ENCODE data around the gene OR5AC2. TPM values are rescaled to one million over a fixed set of nuclear protein-coding genes. Genes with fewer than 3 reads are reported as not detected.

Gene OR5AC2
- total RNA-seq, 2 experiments from 2014 or later, result not detected

DNA sequence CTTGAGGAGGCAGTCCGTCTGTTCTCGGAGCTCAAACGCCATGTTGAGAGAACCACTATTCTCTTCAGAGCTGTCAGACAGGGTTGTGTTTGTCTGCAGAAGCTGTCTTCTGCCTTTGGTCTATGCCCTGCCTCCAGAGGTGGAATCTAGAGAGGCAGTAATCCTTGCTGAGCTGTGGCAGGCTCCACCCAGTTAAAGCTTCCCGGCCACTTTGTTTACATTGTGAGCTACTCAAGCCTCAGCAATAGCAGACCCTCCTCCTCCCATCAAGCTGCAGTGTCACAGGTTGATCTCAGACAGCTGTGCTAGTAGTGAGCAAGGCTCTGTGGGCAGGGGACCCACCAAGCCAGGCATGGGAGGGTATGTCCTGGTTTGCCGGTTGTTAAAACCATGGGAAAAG is 8.9 kb downstream of the OR5AC2 start:
- H3K4me1 Mint-ChIP-seq, result no peaks in the 10 kb centered on the region

DNA sequence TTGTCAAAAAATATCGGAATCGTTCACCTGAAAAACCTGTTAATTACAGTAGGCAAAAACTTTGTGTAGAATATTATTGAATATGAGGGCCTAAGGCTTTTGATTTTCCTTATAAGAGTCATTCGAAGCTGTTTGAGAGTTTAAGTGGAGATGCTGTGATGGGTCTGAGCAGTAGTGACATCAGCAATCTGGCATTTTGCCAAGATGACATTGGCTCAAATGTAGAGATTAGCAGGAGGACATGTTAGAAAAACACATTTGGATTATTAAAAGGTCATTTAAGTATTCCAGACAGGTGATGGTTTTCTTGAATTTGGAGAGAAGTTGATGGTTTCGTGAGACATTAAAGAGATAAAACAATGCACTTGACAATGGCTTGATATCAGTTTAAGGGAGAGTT is 12.9 kb downstream of the OR5AC2 start:
- Mint-ChIP-seq H3K9me3 (no peaks in the 10 kb centered on the region), H3K36me3 (no peaks in the 10 kb centered on the region), H3K4me1 (no peaks in the 10 kb centered on the region), H3K4me3 (no peak overlapping the region), H3K27ac (no peak overlapping the region), H3K27me3 (no peaks in the 10 kb centered on the region)
- ATAC-seq (ENCODE audit: low read depth) (no peak), DNase-seq (no peak)
- POLR2A ChIA-PET, result no interaction called here

More for the DNA sequence above, 8.9 kb downstream of the OR5AC2 start:
- DNase-seq (no peak), ATAC-seq (ENCODE audit: low read depth) (no peak)
- no peaks in the 10 kb centered on the region for H3K9me3 Mint-ChIP-seq
- POLR2A ChIA-PET, result no interaction called here
- H3K27me3 Mint-ChIP-seq, result peaks cover 5% of the 10 kb centered on the region
- no peak overlapping the region for H3K27ac Mint-ChIP-seq
- no peaks in the 10 kb centered on the region for H3K36me3 Mint-ChIP-seq
- H3K4me3 Mint-ChIP-seq, result no peak overlapping the region

DNA sequence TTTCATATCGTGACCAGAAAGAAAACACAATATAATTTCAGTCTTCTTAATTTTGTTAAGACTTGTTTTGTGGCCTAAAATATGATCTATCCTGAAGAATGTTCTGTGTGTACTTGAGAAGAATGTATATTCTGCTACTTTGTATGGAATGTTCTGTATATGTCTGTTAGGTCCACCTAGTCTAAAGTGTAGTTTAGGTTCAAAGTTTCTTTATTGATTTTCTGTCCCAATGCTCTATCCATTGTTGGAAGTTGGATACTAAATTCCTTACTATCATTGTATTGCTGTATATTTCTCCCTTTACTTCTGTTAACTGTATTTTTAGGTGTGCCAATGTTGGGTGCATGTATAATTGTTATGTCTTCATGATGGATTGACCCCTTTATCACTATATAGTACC is 21.2 kb downstream of the OR5AC2 start:
- no peak overlapping the region for H3K27ac Mint-ChIP-seq
- H3K36me3 Mint-ChIP-seq, result no peaks in the 10 kb centered on the region
- POLR2A ChIA-PET, result no interaction called here
- no peak for DNase-seq
- H3K27me3 Mint-ChIP-seq, result peaks cover 3% of the 10 kb centered on the region
- no peak overlapping the region for H3K4me3 Mint-ChIP-seq
- no peak for ATAC-seq (ENCODE audit: low read depth)
- peaks cover 3% of the 10 kb centered on the region for H3K9me3 Mint-ChIP-seq
- no peaks in the 10 kb centered on the region for H3K4me1 Mint-ChIP-seq

DNA sequence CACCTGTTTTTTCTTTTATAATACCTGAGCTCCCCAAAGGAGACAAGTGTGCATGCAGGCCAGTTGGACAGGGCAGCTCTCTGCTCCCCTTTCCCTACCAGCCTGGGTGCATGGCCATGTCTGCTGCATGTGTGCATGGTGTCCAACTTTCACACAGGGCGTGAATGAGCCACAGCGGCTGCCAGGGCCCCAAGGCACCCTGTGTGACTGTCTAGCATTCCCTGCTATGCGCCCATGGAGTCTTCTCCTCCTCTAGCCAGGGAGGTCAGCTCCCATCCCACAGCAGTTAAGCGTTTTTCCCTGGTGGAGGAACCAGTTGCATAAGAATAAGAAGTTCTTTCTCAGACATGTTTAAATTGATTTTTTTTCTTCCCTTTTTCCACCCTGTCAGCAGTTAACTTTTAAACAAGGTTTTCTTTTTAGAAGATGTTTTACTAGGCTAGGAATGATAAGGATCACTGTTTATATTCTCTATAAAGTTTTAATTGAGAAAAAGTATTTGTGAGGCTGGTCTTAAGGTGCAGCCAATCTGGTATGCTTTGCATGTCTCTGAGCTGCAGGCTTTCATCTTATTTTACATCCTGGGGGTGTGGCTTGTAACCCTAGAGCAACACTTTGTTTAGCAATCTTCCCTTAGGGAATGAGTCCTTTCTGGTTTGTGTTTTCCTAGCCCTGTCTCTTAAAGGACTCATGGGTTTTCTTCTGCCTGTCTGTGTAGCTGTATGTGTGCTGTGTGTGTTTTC is 23.0 kb downstream of the OR5AC2 start:
- no peaks in the 10 kb centered on the region for H3K4me1 Mint-ChIP-seq
- no peaks in the 10 kb centered on the region for H3K36me3 Mint-ChIP-seq
- H3K27me3 Mint-ChIP-seq, result peaks cover 3% of the 10 kb centered on the region
- H3K9me3 Mint-ChIP-seq, result peaks cover 3% of the 10 kb centered on the region
- POLR2A ChIA-PET, result no interaction called here
- no peak overlapping the region for H3K27ac Mint-ChIP-seq
- no peak for ATAC-seq (ENCODE audit: low read depth)
- no peak overlapping the region for H3K4me3 Mint-ChIP-seq
- no peak for DNase-seq

DNA sequence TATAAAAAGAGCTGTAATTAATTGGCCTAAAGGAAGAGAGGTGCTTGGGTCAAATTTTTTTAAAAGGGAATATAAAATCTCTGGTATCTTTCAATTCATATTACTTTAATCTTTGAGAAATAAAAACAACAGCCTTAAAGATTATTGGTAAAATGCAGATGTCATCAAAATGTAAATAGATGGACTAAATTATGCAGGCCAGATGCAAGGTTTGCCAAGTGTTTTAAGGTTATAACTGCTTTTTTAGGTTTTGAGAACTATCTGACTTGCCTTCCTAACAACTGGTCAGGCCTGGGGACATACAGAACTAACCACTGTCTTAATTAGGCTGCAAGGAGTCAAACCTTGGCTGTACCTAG is 23.6 kb downstream of the OR5AC2 start:
- H3K9me3 Mint-ChIP-seq, result peaks cover 3% of the 10 kb centered on the region
- POLR2A ChIA-PET, result no interaction called here
- no peak overlapping the region for H3K27ac Mint-ChIP-seq

DNA sequence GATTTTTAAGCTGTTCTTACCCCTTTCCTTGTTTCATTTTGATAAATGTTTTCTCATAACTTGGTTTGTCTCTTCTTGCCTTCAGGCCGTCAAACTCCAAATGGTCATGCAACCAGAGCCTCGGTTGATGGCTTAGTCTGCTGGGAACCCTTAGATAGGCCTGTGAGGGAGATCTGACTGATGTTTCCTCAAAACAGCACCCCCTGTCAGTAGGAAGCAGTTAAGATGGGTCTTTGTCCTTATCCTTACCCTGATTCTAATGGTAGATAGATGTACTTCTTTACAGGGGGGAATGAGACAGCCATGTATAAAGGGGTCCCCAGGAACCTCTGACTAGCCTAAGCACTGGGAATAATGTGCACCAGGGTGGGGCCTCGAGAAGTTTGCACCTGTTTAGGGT is 27.3 kb downstream of the OR5AC2 start:
- POLR2A ChIA-PET, result no interaction called here
- H3K4me3 Mint-ChIP-seq, result no peak overlapping the region
- no peak overlapping the region for H3K27ac Mint-ChIP-seq
- H3K4me1 Mint-ChIP-seq, result no peaks in the 10 kb centered on the region
- H3K36me3 Mint-ChIP-seq, result no peaks in the 10 kb centered on the region
- ATAC-seq (ENCODE audit: low read depth) (no peak), DNase-seq (no peak)
- no peaks in the 10 kb centered on the region for H3K27me3 Mint-ChIP-seq
- H3K9me3 Mint-ChIP-seq, result peaks cover 3% of the 10 kb centered on the region

More for the DNA sequence above, 23.6 kb downstream of the OR5AC2 start:
- Mint-ChIP-seq H3K36me3 (no peaks in the 10 kb centered on the region), H3K27me3 (peaks cover 3% of the 10 kb centered on the region), H3K4me1 (no peaks in the 10 kb centered on the region), H3K4me3 (no peak overlapping the region)
- no peak for DNase-seq
- no peak for ATAC-seq (ENCODE audit: low read depth)

DNA sequence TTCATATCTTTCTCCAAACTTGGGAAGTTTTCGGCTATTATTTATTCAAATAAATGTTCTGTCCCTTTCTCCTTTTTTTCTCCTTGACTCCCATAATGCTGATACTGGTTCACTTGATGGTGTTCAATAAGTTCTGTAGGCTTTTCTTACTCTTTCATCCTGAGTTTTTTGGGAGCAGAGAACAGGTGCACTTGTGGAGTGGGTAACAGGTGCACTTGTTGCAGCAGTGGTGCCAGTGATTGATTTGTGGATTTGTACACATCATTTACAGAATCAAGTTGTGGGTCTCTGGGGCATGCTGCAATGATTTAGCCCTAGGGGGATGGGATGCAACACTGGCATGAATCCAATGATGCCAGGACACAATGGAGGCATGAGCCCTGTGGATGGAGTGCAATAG is 28.7 kb downstream of the OR5AC2 start:
- ATAC-seq (ENCODE audit: low read depth), result no peak
- H3K4me3 Mint-ChIP-seq, result no peak overlapping the region
- no peaks in the 10 kb centered on the region for H3K36me3 Mint-ChIP-seq
- DNase-seq, result no peak
- H3K27me3 Mint-ChIP-seq, result peaks cover 2% of the 10 kb centered on the region
- no peak overlapping the region for H3K27ac Mint-ChIP-seq
- POLR2A ChIA-PET, result no interaction called here
- H3K4me1 Mint-ChIP-seq, result no peaks in the 10 kb centered on the region
- H3K9me3 Mint-ChIP-seq, result peaks cover 2% of the 10 kb centered on the region

DNA sequence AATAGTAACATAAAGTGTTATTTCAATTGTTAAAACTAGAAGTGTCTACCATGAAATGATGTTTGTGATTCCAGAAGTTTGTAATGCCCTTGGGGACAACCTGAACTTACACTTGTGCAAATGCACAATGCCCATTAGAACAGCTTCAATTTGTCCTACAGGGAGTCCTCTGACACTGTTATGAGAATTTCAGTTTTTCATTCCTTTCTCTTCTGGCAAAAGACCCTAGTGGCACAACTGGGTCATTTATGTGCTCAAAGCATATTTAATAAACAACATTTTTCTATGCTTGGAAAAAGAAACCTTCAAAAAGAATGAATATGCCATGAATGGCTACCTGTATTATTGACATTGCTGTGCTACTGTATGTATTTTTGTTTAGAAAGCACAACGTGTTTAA is 43.4 kb downstream of the OR5AC2 start, which contains the start of gene OR5H1:
TSS of gene OR5H1 (plus strand) at position 301 of the 400 bp plus-strand sequence. CDS start 1,977 bp downstream, outside the sequence.
- no peak for DNase-seq
- no peak within 1 kb of the TSS for H3K27ac Mint-ChIP-seq

DNA sequence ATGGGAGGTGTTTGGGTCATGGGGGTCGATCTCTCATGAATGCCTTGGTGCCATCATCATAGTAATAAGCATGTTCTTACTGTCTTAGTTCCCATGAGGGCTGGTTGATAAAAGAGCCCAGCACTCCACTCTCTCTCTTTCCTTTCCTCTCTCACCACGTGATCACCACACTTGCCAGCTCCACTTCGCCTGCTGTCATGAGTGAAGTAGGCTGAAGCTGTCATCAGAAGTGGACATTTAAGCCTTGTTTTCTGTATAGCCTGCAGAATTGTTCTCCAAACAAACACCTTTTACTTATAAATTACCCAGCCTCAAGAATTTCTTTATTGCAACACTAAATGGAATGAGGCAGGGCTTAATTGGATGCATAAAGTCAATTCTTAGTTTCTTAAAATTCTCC is 49.7 kb downstream of the OR5AC2 start:
- Mint-ChIP-seq H3K27ac (no peak overlapping the region), H3K36me3 (no peaks in the 10 kb centered on the region), H3K9me3 (no peaks in the 10 kb centered on the region), H3K27me3 (no peaks in the 10 kb centered on the region), H3K4me3 (no peak overlapping the region), H3K4me1 (no peaks in the 10 kb centered on the region)
- DNase-seq (no peak), ATAC-seq (ENCODE audit: low read depth) (no peak)
- POLR2A ChIA-PET, result no interaction called here

More for the DNA sequence above, 43.4 kb downstream of the OR5AC2 start, which contains the start of gene OR5H1:
- POLR2A ChIA-PET, result no interaction called here
- H3K4me1 Mint-ChIP-seq, result no peaks in the 10 kb centered on the region
- no peak for ATAC-seq (ENCODE audit: low read depth)
- H3K9me3 Mint-ChIP-seq, result no peaks in the 10 kb centered on the region
- H3K36me3 Mint-ChIP-seq, result no peaks in the 10 kb centered on the region
- no peaks in the 10 kb centered on the region for H3K27me3 Mint-ChIP-seq
- no peak within 1 kb of the TSS for H3K4me3 Mint-ChIP-seq

Other genes starting within 250 kb of the OR5AC2 start
- 10 to 100 TPM; 23.8 to 24.2 TPM for gene RIOX2, start 114.7 kb upstream of the OR5AC2 start, total RNA-seq
- gene GABRR3, start 51.9 kb upstream of the OR5AC2 start, total RNA-seq, result not detected
- not detected for gene OR5H1, start 43.5 kb downstream of the OR5AC2 start, total RNA-seq
- not detected for gene OR5H14, start 60.3 kb downstream of the OR5AC2 start, total RNA-seq
- not detected for gene OR5H15, start 79.5 kb downstream of the OR5AC2 start, total RNA-seq
- not detected for gene OR5H6, start 177.1 kb downstream of the OR5AC2 start, total RNA-seq
- gene OR5H2, start 195.3 kb downstream of the OR5AC2 start, total RNA-seq, result not detected